ENCODE results near the gene CMPK1.

Gene CMPK1

GRCh38 chr1:47384083-47384482 is 50.5 kb downstream of the CMPK1 start:
- 0 out of 2 replicates have a peak, but pooled peaks cover 3% of the 10 kb centered on the region for H3K36me3 ChIP-seq (ENCODE audit: insufficient read depth, low read depth, low read length)
- H3K4me1 ChIP-seq (ENCODE audit: insufficient read depth, low read length) = peaks cover 3% of the 10 kb centered on the region; the same call in 1 of the 2 replicates
- H3K27me3 ChIP-seq (ENCODE audit: insufficient read depth, low read length) = peaks cover 15% of the 10 kb centered on the region
- H3K9me3 ChIP-seq (ENCODE audit: insufficient read depth, low read depth, low read length) = no peaks in the 10 kb centered on the region
- no peak overlapping the region for H3K4me3 ChIP-seq (ENCODE audit: low read length)
- no peak overlapping the region for H3K27ac ChIP-seq (ENCODE audit: low read length)
- no peak overlapping the region for H3K9ac ChIP-seq (ENCODE audit: low read depth, low read length)

DNA sequence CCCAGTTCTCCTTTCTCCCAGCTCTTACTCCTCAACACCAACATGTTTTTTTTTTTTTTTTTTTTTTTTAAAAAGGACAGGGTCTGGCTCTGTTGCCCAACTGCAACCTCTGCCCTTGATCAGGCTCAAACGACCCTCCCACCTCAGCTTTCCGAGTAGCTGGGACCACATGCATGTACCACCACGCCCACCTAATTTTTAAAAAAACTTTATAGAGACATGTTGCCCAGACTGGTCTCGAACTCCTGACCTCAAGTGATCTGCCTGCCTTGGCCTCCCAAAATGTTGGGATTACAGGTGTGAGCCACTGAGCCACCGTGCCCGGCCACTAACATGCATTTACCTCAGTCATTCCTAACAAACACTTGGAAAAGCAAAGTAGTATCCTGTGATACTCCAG is 51.4 kb downstream of the CMPK1 start:
- no peaks in the 10 kb centered on the region for H3K36me3 ChIP-seq (ENCODE audit: insufficient read depth, low read depth, low read length)
- no peaks in the 10 kb centered on the region for H3K9me3 ChIP-seq (ENCODE audit: insufficient read depth, low read depth, low read length)
- H3K9ac ChIP-seq (ENCODE audit: low read depth, low read length) = no peak overlapping the region
- no peaks in the 10 kb centered on the region for H3K4me1 ChIP-seq (ENCODE audit: insufficient read depth, low read length)
- no peak overlapping the region for H3K4me3 ChIP-seq (ENCODE audit: low read length)
- no peak overlapping the region for H3K27ac ChIP-seq (ENCODE audit: low read length)
- H3K27me3 ChIP-seq (ENCODE audit: insufficient read depth, low read length) = peaks cover 15% of the 10 kb centered on the region

DNA sequence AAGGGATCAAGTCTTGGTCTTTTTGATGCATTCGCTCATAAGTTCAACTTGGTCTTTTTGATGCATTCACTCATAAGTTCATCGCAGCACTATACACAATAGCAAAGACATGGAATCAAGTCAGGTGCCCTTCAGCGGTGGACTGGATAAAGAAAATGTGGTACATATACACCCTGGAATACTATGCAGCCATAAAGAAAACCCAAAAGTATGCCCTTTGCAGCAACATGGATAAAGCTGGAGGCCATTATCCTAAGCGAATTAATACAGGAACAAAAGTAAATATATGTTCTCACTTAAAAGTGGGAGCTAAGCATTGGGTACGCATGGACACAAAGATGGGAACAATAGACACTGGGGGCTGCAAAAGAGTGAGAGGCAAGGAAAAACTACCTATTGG is 52.7 kb downstream of the CMPK1 start:
- Histone ChIP-seq H3K27me3 (ENCODE audit: insufficient read depth, low read length) (peaks cover 15% of the 10 kb centered on the region), H3K36me3 (ENCODE audit: insufficient read depth, low read depth, low read length) (no peaks in the 10 kb centered on the region), H3K4me1 (ENCODE audit: insufficient read depth, low read length) (no peaks in the 10 kb centered on the region), H3K27ac (ENCODE audit: low read length) (no peak overlapping the region), H3K9me3 (ENCODE audit: insufficient read depth, low read depth, low read length) (no peaks in the 10 kb centered on the region), H3K9ac (ENCODE audit: low read depth, low read length) (no peak overlapping the region), H3K4me3 (ENCODE audit: low read length) (no peak overlapping the region)

DNA sequence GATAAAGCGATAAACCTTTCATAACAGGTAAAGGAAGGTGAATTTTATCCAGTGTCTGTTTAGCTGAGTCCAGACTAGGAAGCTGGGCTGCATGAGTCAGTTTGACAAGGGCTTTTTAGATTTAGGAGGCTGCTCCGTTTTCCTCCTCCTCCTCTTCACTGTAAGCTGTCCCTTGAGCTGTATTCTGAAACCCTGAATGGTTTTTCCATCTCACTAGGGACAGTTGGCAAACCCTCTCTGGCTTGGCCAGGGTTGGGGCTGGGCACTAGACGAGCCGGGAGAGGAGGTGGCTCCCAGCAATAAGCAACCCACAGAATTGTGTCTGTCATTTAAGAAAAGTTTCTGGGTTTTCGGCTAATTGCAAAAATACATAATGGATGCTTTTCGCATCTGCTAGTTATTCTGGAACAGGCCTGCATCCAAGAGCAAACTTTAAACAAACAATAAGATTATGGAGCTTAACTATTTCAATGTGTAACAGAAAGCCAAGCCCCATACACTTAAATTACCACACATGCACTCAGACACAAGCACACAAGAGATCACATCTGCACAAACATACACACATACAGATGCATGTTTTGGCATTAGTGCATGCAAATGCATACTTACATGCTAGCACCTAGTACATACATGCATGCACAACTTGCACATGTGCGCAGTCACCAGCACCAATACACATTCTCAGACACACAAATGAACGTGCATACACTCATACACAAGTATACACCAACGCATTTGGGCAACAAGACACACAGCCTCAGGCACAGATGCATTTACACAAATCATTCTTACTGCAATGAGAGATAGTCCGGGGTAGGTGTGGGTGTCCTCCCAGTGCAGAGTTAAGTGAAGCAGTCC is 54.7 kb downstream of the CMPK1 start:
- Histone ChIP-seq H3K36me3 (ENCODE audit: insufficient read depth, low read depth, low read length) (no peaks in the 10 kb centered on the region), H3K9ac (ENCODE audit: low read depth, low read length) (no peak overlapping the region), H3K27ac (ENCODE audit: low read length) (no peak overlapping the region), H3K27me3 (ENCODE audit: insufficient read depth, low read length) (peaks cover 18% of the 10 kb centered on the region), H3K4me3 (ENCODE audit: low read length) (no peak overlapping the region), H3K4me1 (ENCODE audit: insufficient read depth, low read length) (no peaks in the 10 kb centered on the region), H3K9me3 (ENCODE audit: insufficient read depth, low read depth, low read length) (no peaks in the 10 kb centered on the region)

- Histone ChIP-seq H3K27me3 (ENCODE audit: insufficient read depth, low read length) (peaks cover 22% of the 10 kb centered on the region), H3K27ac (ENCODE audit: low read length) (no peak overlapping the region), H3K9me3 (ENCODE audit: insufficient read depth, low read depth, low read length) (no peaks in the 10 kb centered on the region), H3K4me1 (ENCODE audit: insufficient read depth, low read length) (no peaks in the 10 kb centered on the region), H3K9ac (ENCODE audit: low read depth, low read length) (no peak overlapping the region), H3K36me3 (ENCODE audit: insufficient read depth, low read depth, low read length) (no peaks in the 10 kb centered on the region), H3K4me3 (ENCODE audit: low read length) (no peak overlapping the region)
Observed at GRCh38 chr1:47388891-47389238, 55.3 kb downstream of the CMPK1 start.

GRCh38 chr1:47389731-47390130 is 56.1 kb downstream of the CMPK1 start:
- no peak overlapping the region for H3K9ac ChIP-seq (ENCODE audit: low read depth, low read length)
- H3K4me1 ChIP-seq (ENCODE audit: insufficient read depth, low read length) = no peaks in the 10 kb centered on the region
- H3K4me3 ChIP-seq (ENCODE audit: low read length) = no peak overlapping the region
- H3K27me3 ChIP-seq (ENCODE audit: insufficient read depth, low read length) = peaks cover 28% of the 10 kb centered on the region
- no peaks in the 10 kb centered on the region for H3K9me3 ChIP-seq (ENCODE audit: insufficient read depth, low read depth, low read length)
- no peaks in the 10 kb centered on the region for H3K36me3 ChIP-seq (ENCODE audit: insufficient read depth, low read depth, low read length)
- H3K27ac ChIP-seq (ENCODE audit: low read length) = no peak overlapping the region

GRCh38 chr1:47390843-47391242 is 57.3 kb downstream of the CMPK1 start:
- Histone ChIP-seq H3K9me3 (ENCODE audit: insufficient read depth, low read depth, low read length) (no peaks in the 10 kb centered on the region), H3K4me1 (ENCODE audit: insufficient read depth, low read length) (no peaks in the 10 kb centered on the region), H3K36me3 (ENCODE audit: insufficient read depth, low read depth, low read length) (no peaks in the 10 kb centered on the region), H3K4me3 (ENCODE audit: low read length) (no peak overlapping the region), H3K27ac (ENCODE audit: low read length) (no peak overlapping the region), H3K27me3 (ENCODE audit: insufficient read depth, low read length) (peaks cover 28% of the 10 kb centered on the region), H3K9ac (ENCODE audit: low read depth, low read length) (no peak overlapping the region)

DNA sequence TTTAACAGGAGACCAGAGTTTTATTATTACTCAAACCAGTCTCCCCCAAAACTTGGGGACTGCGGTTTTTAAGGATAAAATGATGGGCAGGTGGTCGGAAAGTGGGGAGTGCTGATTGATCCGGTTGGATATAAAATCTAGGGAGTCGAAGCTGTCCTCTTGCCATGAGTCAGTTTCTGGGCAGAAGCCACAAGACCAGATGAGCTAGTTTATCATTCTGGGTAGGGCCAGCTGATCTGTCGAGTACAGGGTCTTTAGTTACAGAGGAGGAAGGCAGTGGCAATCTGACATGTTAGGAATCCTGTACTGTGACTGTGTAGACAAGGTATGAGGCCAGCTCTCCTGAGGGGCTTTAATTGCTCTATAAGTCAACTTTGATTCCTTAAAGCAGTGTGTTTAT is 59.6 kb downstream of the CMPK1 start:
- H3K4me3 ChIP-seq (ENCODE audit: low read length) = no peak overlapping the region
- no peaks in the 10 kb centered on the region for H3K36me3 ChIP-seq (ENCODE audit: insufficient read depth, low read depth, low read length)
- H3K27me3 ChIP-seq (ENCODE audit: insufficient read depth, low read length) = peaks cover 26% of the 10 kb centered on the region
- no peak overlapping the region for H3K27ac ChIP-seq (ENCODE audit: low read length)
- H3K9me3 ChIP-seq (ENCODE audit: insufficient read depth, low read depth, low read length) = no peaks in the 10 kb centered on the region
- H3K9ac ChIP-seq (ENCODE audit: low read depth, low read length) = no peak overlapping the region
- H3K4me1 ChIP-seq (ENCODE audit: insufficient read depth, low read length) = no peaks in the 10 kb centered on the region

DNA sequence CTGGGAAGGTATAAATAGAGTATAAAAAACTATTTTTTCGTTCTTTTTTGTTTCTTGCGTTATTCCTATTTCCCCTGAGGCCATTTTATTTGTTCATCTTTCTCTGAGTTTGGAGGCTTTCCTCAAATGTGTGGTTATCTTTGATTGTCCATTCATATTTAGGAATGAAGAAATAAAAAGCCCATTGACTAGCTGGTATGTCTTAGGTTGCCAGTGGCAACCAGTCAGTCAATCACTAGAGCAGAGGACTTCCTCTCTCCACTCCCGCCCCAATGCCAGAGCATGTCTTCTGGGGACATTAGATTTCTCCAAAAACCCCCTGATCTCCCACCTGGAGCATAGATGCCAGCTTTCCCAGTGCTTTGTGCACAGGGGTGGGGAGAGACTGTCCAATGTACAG is 61.8 kb downstream of the CMPK1 start:
- no peaks in the 10 kb centered on the region for H3K9me3 ChIP-seq (ENCODE audit: insufficient read depth, low read depth, low read length)
- H3K27ac ChIP-seq (ENCODE audit: low read length) = no peak overlapping the region
- no peak overlapping the region for H3K4me3 ChIP-seq (ENCODE audit: low read length)
- no peaks in the 10 kb centered on the region for H3K36me3 ChIP-seq (ENCODE audit: insufficient read depth, low read depth, low read length)
- no peaks in the 10 kb centered on the region for H3K4me1 ChIP-seq (ENCODE audit: insufficient read depth, low read length)
- no peak overlapping the region for H3K9ac ChIP-seq (ENCODE audit: low read depth, low read length)
- peaks cover 29% of the 10 kb centered on the region for H3K27me3 ChIP-seq (ENCODE audit: insufficient read depth, low read length)

DNA sequence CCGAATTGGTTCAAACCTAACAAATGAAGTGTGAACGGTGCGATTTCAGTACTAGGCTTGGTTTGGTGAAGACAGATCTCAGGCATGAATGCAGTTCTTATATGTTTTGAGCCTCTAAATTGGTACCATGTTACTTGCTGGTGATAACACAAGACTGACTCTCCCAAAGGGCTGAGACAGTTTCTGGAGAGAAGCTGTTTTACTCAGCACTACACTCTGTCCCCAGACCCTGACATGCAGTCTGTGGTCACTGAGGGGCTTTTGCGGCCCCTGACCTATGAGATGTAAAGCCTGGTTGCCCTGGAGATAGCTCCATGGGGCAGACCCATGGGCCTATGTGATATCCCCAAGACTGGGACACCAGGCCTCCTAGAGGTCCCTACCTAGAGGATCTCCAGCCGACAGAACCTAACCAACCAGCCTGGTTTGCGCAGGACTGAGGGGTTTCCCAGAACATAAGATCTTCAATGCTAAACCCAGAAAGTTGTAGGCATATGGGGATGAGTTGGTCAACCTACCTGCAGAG is 63.1 kb downstream of the CMPK1 start:
- peaks cover 39% of the 10 kb centered on the region for H3K27me3 ChIP-seq (ENCODE audit: insufficient read depth, low read length)
- H3K9me3 ChIP-seq (ENCODE audit: insufficient read depth, low read depth, low read length) = no peaks in the 10 kb centered on the region
- H3K27ac ChIP-seq (ENCODE audit: low read length) = no peak overlapping the region
- H3K9ac ChIP-seq (ENCODE audit: low read depth, low read length) = no peak overlapping the region
- H3K4me1 ChIP-seq (ENCODE audit: insufficient read depth, low read length) = no peaks in the 10 kb centered on the region
- no peak overlapping the region for H3K4me3 ChIP-seq (ENCODE audit: low read length)
- H3K36me3 ChIP-seq (ENCODE audit: insufficient read depth, low read depth, low read length) = no peaks in the 10 kb centered on the region

- Histone ChIP-seq H3K27ac (ENCODE audit: low read length) (no peak overlapping the region), H3K27me3 (ENCODE audit: insufficient read depth, low read length) (peaks cover 46% of the 10 kb centered on the region), H3K9ac (ENCODE audit: low read depth, low read length) (no peak overlapping the region), H3K36me3 (ENCODE audit: insufficient read depth, low read depth, low read length) (no peaks in the 10 kb centered on the region), H3K9me3 (ENCODE audit: insufficient read depth, low read depth, low read length) (no peaks in the 10 kb centered on the region), H3K4me1 (ENCODE audit: insufficient read depth, low read length) (no peaks in the 10 kb centered on the region), H3K4me3 (ENCODE audit: low read length) (no peak overlapping the region)
Observed at GRCh38 chr1:47399138-47399845, 65.7 kb downstream of the CMPK1 start.

DNA sequence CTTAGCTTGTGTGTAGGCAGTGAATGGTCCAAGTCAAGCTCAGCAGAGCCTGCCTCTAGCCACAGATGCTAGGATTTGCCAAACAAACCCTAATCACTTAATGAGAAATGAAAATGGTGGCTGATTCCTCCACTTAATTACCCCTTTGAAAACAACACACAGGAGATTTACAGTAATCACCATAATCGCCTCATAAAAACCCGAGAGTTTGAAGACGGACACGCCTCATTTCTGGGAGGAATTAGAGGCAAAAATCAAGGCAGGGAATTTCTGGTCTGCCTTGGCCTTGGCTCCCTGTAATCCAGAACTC is 66.2 kb downstream of the CMPK1 start:
- peaks cover 44% of the 10 kb centered on the region for H3K27me3 ChIP-seq (ENCODE audit: insufficient read depth, low read length)
- no peaks in the 10 kb centered on the region for H3K9me3 ChIP-seq (ENCODE audit: insufficient read depth, low read depth, low read length)
- H3K9ac ChIP-seq (ENCODE audit: low read depth, low read length) = no peak overlapping the region
- no peak overlapping the region for H3K27ac ChIP-seq (ENCODE audit: low read length)
- H3K36me3 ChIP-seq (ENCODE audit: insufficient read depth, low read depth, low read length) = no peaks in the 10 kb centered on the region
- H3K4me1 ChIP-seq (ENCODE audit: insufficient read depth, low read length) = no peaks in the 10 kb centered on the region
- H3K4me3 ChIP-seq (ENCODE audit: low read length) = no peak overlapping the region
